Spleen (tissue), 7 donors: ENCODE measurements around the gene APOC4.

Source experiments
- POLR2A ChIP-seq, 3 donors: fragments of 450-650 bp; IDR thresholded peaks; one replicate each; pipeline ENCODE4 v1.5.1; 2017; ENCODE audit warnings: antibody characterized with exemption in 3 of 3, mild to moderate bottlenecking in 1 of 3
- TF ChIP-seq, protein P1 (sequence below), 11 experiments: fragments of 200-600 bp in 7 of 11; fragments of 450-650 bp in 4 of 11; sonication (generic) in 4 of 11; IDR thresholded peaks in 8 of 11; conservative IDR thresholded peaks in 3 of 11; 1 replicate in 7 of 11; 2 replicates in 4 of 11; pipeline versions ENCODE4 v1.4.0 to v1.8.0; 2016 to 2021; ENCODE audit warnings: antibody characterized with exemption in 11 of 11, inconsistent platforms in 4 of 11, mild to moderate bottlenecking in 1 of 11
- donor health status: DM: no; HTN: no; CAD: no; lungs with moderate emphysema.
- donor health status: DM: no; HTN: no; CAD: no.
- donor health status: DM: no; HTN: no; CAD: no.

DNA sequence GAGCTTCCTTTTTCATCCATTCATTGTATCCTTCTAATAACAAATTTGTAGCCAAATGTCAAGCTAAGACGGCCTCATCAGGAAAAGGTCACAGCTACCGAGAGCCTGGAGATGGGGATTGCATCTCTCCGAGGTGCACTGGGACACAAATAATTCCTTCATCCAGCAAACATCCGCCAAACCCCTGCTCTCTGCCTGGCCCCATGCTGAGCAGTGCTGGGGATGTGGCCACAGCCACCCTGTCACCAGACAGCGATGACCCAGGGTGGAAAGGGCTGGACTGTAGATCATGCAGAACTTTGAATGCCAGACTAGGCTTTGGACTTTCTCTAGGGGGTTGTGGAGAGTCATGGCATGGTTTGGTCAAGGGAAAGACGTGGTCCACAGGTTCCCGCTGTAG, 49.1 kb upstream of the APOC4 start:
- TF ChIP-seq, protein P1, sequence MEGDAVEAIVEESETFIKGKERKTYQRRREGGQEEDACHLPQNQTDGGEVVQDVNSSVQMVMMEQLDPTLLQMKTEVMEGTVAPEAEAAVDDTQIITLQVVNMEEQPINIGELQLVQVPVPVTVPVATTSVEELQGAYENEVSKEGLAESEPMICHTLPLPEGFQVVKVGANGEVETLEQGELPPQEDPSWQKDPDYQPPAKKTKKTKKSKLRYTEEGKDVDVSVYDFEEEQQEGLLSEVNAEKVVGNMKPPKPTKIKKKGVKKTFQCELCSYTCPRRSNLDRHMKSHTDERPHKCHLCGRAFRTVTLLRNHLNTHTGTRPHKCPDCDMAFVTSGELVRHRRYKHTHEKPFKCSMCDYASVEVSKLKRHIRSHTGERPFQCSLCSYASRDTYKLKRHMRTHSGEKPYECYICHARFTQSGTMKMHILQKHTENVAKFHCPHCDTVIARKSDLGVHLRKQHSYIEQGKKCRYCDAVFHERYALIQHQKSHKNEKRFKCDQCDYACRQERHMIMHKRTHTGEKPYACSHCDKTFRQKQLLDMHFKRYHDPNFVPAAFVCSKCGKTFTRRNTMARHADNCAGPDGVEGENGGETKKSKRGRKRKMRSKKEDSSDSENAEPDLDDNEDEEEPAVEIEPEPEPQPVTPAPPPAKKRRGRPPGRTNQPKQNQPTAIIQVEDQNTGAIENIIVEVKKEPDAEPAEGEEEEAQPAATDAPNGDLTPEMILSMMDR (IDR thresholded peaks at IDR 0.05 in 8 of 11, conservative IDR thresholded peaks at IDR 0.05 in 3 of 11), result no peak
- TF ChIP-seq POLR2A (IDR thresholded peaks at IDR 0.05), result no peak
